Activated CD8-positive, alpha-beta memory T cell treated with anti-CD3 and anti-CD28 coated beads for 4 hours (primary cell): ENCODE data around the gene ALLC.
"Not testable (repeated sequence)": the region's sequence is repeated elsewhere in the genome, so short reads cannot be mapped to it uniquely, and the experiment has no call there.

Source experiments
- DNase-seq, 2 donors: peaks; one replicate each; pipeline ENCODE4 v3.0.0-alpha.2; 2020; ENCODE audit warnings: low read depth in 2 of 2

The ALLC gene

GRCh38 chr2:3657881-3658280 lies at the start of gene ALLC:
Gene ALLC (plus strand): TSS chr2:3658200. CDS start chr2:3671158, 12,958 bp downstream.
- no peak for DNase-seq

- DNase-seq, result no peak
Observed at GRCh38 chr2:3608373-3609278, 49.4 kb upstream of the ALLC start.

GRCh38 chr2:3609279-3609673 lies 48.7 kb upstream of the ALLC start:
- DNase-seq, result not testable (repeated sequence)

- no peak for DNase-seq
Observed at GRCh38 chr2:3610415-3610814, 47.6 kb upstream of the ALLC start.

GRCh38 chr2:3610881-3611505 lies 47.0 kb upstream of the ALLC start:
- no peak for DNase-seq

- DNase-seq, result no peak
Observed at GRCh38 chr2:3611589-3611988, 46.4 kb upstream of the ALLC start.

- DNase-seq, result no peak
Observed at GRCh38 chr2:3612639-3613523, 45.1 kb upstream of the ALLC start.

- DNase-seq, result no peak
Observed at GRCh38 chr2:3613524-3613905, 44.5 kb upstream of the ALLC start.

GRCh38 chr2:3614743-3615142 lies 43.3 kb upstream of the ALLC start:
- not testable (repeated sequence) for DNase-seq

- not testable (repeated sequence) for DNase-seq
Observed at GRCh38 chr2:3615541-3616200, 42.3 kb upstream of the ALLC start.

GRCh38 chr2:3616435-3617197 lies 41.4 kb upstream of the ALLC start:
- DNase-seq, result not testable (repeated sequence)

GRCh38 chr2:3617198-3617890 lies 40.7 kb upstream of the ALLC start:
- DNase-seq, result no peak

- no peak for DNase-seq
Observed at GRCh38 chr2:3618367-3618766, 39.6 kb upstream of the ALLC start.

- no peak for DNase-seq
Observed at GRCh38 chr2:3619033-3619432, 39.0 kb upstream of the ALLC start.

GRCh38 chr2:3619661-3620060 lies 38.3 kb upstream of the ALLC start:
- DNase-seq, result not testable (repeated sequence)

- DNase-seq, result no peak
Observed at GRCh38 chr2:3620834-3621233, 37.2 kb upstream of the ALLC start.

GRCh38 chr2:3622967-3623366 lies 35.0 kb upstream of the ALLC start:
- no peak for DNase-seq

- DNase-seq, result no peak
Observed at GRCh38 chr2:3624059-3624794, 33.8 kb upstream of the ALLC start.

GRCh38 chr2:3625186-3625585 lies 32.8 kb upstream of the ALLC start:
- DNase-seq, result no peak
